ENCODE measurements around the gene HES1.

DNA sequence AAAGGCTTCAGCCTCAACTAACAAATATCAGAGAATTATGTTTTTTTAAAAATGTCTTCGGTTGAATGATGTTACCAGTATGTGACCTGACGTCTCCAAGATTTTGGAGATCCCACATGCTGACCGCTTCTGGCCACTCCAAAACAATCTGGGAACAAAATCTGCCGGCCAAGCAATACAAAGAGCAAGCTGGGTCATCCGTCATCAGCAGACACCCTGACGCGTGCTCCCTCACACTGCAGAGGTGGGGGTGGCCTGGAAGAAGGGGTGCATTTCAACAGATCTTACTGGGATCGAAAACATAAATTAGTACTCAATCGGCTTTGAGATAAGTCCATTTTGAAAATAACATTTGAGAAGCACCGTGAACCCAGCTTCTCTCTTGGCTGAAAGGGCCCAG is 33.6 kb downstream of the HES1 start:
- TF ChIP-seq, protein P1, sequence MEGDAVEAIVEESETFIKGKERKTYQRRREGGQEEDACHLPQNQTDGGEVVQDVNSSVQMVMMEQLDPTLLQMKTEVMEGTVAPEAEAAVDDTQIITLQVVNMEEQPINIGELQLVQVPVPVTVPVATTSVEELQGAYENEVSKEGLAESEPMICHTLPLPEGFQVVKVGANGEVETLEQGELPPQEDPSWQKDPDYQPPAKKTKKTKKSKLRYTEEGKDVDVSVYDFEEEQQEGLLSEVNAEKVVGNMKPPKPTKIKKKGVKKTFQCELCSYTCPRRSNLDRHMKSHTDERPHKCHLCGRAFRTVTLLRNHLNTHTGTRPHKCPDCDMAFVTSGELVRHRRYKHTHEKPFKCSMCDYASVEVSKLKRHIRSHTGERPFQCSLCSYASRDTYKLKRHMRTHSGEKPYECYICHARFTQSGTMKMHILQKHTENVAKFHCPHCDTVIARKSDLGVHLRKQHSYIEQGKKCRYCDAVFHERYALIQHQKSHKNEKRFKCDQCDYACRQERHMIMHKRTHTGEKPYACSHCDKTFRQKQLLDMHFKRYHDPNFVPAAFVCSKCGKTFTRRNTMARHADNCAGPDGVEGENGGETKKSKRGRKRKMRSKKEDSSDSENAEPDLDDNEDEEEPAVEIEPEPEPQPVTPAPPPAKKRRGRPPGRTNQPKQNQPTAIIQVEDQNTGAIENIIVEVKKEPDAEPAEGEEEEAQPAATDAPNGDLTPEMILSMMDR (IDR thresholded peaks at IDR 0.05; ENCODE audit: insufficient read depth, low read length), result no peak
- TF ChIP-seq GABPA (IDR thresholded peaks at IDR 0.05; ENCODE audit: low read depth) (no peak), POLR2AphosphoS5 (IDR thresholded peaks at IDR 0.05; ENCODE audit: low read depth) (no peak)
